Erythroblast (primary cell): Measurements from ENCODE around the gene DHRS3.

Experiments used
- DNase-seq, 2 experiments: peaks; one replicate each; lab custom pipeline; 2025; lab: John Stamatoyannopoulos, UW
- GATA1 ChIP-seq: IDR thresholded peaks from 2 replicates; pipeline ENCODE4 v1.6.1; 2011; ENCODE audit warnings: low read depth, mild to moderate bottlenecking, control low read depth, low read length, moderate library complexity
- POLR2A ChIP-seq: IDR thresholded peaks from 2 replicates; pipeline ENCODE4 v1.6.1; 2011; ENCODE audit warnings: mild to moderate bottlenecking, low read length

The DHRS3 gene

GRCh38 chr1:12548279-12548972, 69.6 kb downstream of the DHRS3 start:
- TF ChIP-seq POLR2A (no peak), GATA1 (no peak)
- no peak for DNase-seq

- TF ChIP-seq POLR2A (no peak), GATA1 (no peak)
- no peak for DNase-seq
These were observed 70.3 kb downstream of the DHRS3 start for GRCh38 chr1:12547586-12548225.

- no peak for DNase-seq
- TF ChIP-seq POLR2A (no peak), GATA1 (no peak)
These were observed 71.0 kb downstream of the DHRS3 start for GRCh38 chr1:12546771-12547585.

GRCh38 chr1:12544992-12545391, 73.0 kb downstream of the DHRS3 start:
- TF ChIP-seq GATA1 (no peak), POLR2A (no peak)
- DNase-seq, result no peak

GRCh38 chr1:12544357-12544756, 73.7 kb downstream of the DHRS3 start:
- DNase-seq, result no peak
- TF ChIP-seq GATA1 (no peak), POLR2A (no peak)

- TF ChIP-seq GATA1, result no peak
- no peak for TF ChIP-seq POLR2A
- no peak for DNase-seq
These were observed 74.3 kb downstream of the DHRS3 start for GRCh38 chr1:12543740-12544154.

- TF ChIP-seq POLR2A (no peak), GATA1 (no peak)
- DNase-seq, result no peak
These were observed 75.1 kb downstream of the DHRS3 start for GRCh38 chr1:12542616-12543592.

GRCh38 chr1:12542138-12542465, 75.9 kb downstream of the DHRS3 start:
- DNase-seq, result no peak
- no peak for TF ChIP-seq GATA1
- no peak for TF ChIP-seq POLR2A

- DNase-seq, result no peak
- no peak for TF ChIP-seq POLR2A
- TF ChIP-seq GATA1, result no peak
These were observed 76.5 kb downstream of the DHRS3 start for GRCh38 chr1:12541274-12542137.

- DNase-seq, result no peak
- TF ChIP-seq POLR2A (no peak), GATA1 (no peak)
These were observed 77.3 kb downstream of the DHRS3 start for GRCh38 chr1:12540580-12541273.

GRCh38 chr1:12539705-12540579, 78.1 kb downstream of the DHRS3 start:
- peak in 1 of 2 experiments; percentile 14 for DNase-seq

More at GRCh38 chr1:12539705-12540579, 78.1 kb downstream of the DHRS3 start:
- TF ChIP-seq POLR2A, result no peak
- no peak for TF ChIP-seq GATA1
